ENCODE measurements around the gene LGR6. TPM values are rescaled to one million over a fixed set of nuclear protein-coding genes. Genes with fewer than 3 reads are reported as not detected.
A peak's percentile ranks its signal among the peaks of the same experiment; 100 is the strongest.

LGR6 gene
- total RNA-seq, 4 donors from 2014 or later = 0.15 TPM; not detected in 3

GRCh38 chr1:202310746-202311145 is 117.1 kb downstream of the LGR6 start:
- DNase-seq (no peak), ATAC-seq (no peak)
- in situ Hi-C loops (cut with MboI; ENCODE audit: low sequenced_read_pairs in 4 of 4) (loop anchor here (5.0 to 25.0 kb wide), 3 partner anchors 108 to 402 kb away; partner anchors contain the start of genes LGR6 (in 2 of the 4) and SYT2 (in 1 of the 4)), intact Hi-C loops (cut with DNase I; ENCODE audit: low total_unique reads) (no loop called here)
- no peak for TF ChIP-seq POLR2A (IDR thresholded peaks at IDR 0.05)
- TF ChIP-seq CTCF (IDR thresholded peaks at IDR 0.05 in 4 of 5, conservative IDR thresholded peaks at IDR 0.05 in 1 of 5) = no peak
- no peaks in the 10 kb centered on the region for H3K36me3 ChIP-seq
- H3K27ac ChIP-seq = no peak overlapping the region
- no peaks in the 10 kb centered on the region for H3K9me3 ChIP-seq
- H3K27me3 ChIP-seq = no peaks in the 10 kb centered on the region
- no peak overlapping the region for H3K4me3 ChIP-seq
- H3K4me1 ChIP-seq = peaks cover 6 to 8% of the 10 kb centered on the region in 2 donors

- in situ Hi-C loops (cut with MboI; ENCODE audit: low sequenced_read_pairs in 4 of 4) = loop anchor here (5.0 to 25.0 kb wide), 3 partner anchors 110 to 400 kb away; partner anchors contain the start of genes LGR6 (in 2 of the 4) and SYT2 (in 1 of the 4)
- no peak for DNase-seq
- intact Hi-C loops (cut with DNase I; ENCODE audit: low total_unique reads) = no loop called here
- Histone ChIP-seq H3K36me3 (no peaks in the 10 kb centered on the region), H3K27me3 (no peaks in the 10 kb centered on the region), H3K4me1 (peaks cover 6 to 8% of the 10 kb centered on the region in 2 donors), H3K4me3 (no peak overlapping the region), H3K9me3 (no peaks in the 10 kb centered on the region), H3K27ac (no peak overlapping the region)
- TF ChIP-seq POLR2A (IDR thresholded peaks at IDR 0.05) = no peak
- no peak for TF ChIP-seq CTCF (IDR thresholded peaks at IDR 0.05 in 4 of 5, conservative IDR thresholded peaks at IDR 0.05 in 1 of 5)
- ATAC-seq = no peak
Observed at GRCh38 chr1:202311875-202312635, 118.5 kb downstream of the LGR6 start.

GRCh38 chr1:202315576-202316168 is 122.1 kb downstream of the LGR6 start:
- in situ Hi-C loops (cut with MboI; ENCODE audit: low sequenced_read_pairs in 4 of 4) = loop anchor here in 2 of 4 donors (10.0 to 25.0 kb wide), 2 partner anchors 121 to 397 kb away; partner anchors contain the start of genes LGR6 (in 2 of the 2) and SYT2 (in 1 of the 2)
- no peak overlapping the region for H3K27ac ChIP-seq
- H3K27me3 ChIP-seq = no peaks in the 10 kb centered on the region
- ATAC-seq (peak; percentile 83 to 91), DNase-seq (peak; percentile 45 to 59)
- H3K4me1 ChIP-seq = peaks cover 0 to 4% of the 10 kb centered on the region in 2 donors
- H3K9me3 ChIP-seq = no peaks in the 10 kb centered on the region
- H3K4me3 ChIP-seq = no peak overlapping the region
- intact Hi-C loops (cut with DNase I; ENCODE audit: low total_unique reads) = loop anchor here (1.0 to 2.0 kb wide), 2 partner anchors 41 to 122 kb away; partner anchors contain the start of gene LGR6
- H3K36me3 ChIP-seq = no peaks in the 10 kb centered on the region
- no peak for TF ChIP-seq POLR2A (IDR thresholded peaks at IDR 0.05)
- TF ChIP-seq CTCF (IDR thresholded peaks at IDR 0.05 in 4 of 5, conservative IDR thresholded peaks at IDR 0.05 in 1 of 5) = peak; percentile 70 to 91 (median 82)

- no peak overlapping the region for H3K4me3 ChIP-seq
- TF ChIP-seq POLR2A (IDR thresholded peaks at IDR 0.05) (no peak), CTCF (IDR thresholded peaks at IDR 0.05 in 4 of 5, conservative IDR thresholded peaks at IDR 0.05 in 1 of 5) (no peak)
- DNase-seq (no peak), ATAC-seq (no peak)
- in situ Hi-C loops (cut with MboI; ENCODE audit: low sequenced_read_pairs in 4 of 4) (loop anchor here in 2 of 4 donors (10.0 to 25.0 kb wide), 2 partner anchors 121 to 396 kb away; partner anchors contain the start of genes LGR6 (in 2 of the 2) and SYT2 (in 1 of the 2)), intact Hi-C loops (cut with DNase I; ENCODE audit: low total_unique reads) (no loop called here)
- H3K9me3 ChIP-seq = no peaks in the 10 kb centered on the region
- peaks cover 0 to 4% of the 10 kb centered on the region in 2 donors for H3K4me1 ChIP-seq
- H3K27me3 ChIP-seq = no peaks in the 10 kb centered on the region
- no peaks in the 10 kb centered on the region for H3K36me3 ChIP-seq
- H3K27ac ChIP-seq = no peak overlapping the region
Observed at GRCh38 chr1:202316186-202316585, 122.6 kb downstream of the LGR6 start.
